Tibial nerve (tissue), 4 donors: ENCODE data around the gene MYRFL. TPM values are rescaled to one million over a fixed set of nuclear protein-coding genes. Genes with fewer than 3 reads are reported as not detected.

Experiments used
- DNase-seq, 2 donors: peaks; one replicate each; pipeline ENCODE4 v3.0.0-alpha.2; 2019; ENCODE audit warnings: low spot score in 2 of 2
- H3K27ac ChIP-seq, 4 donors: fragments of 200-600 bp; sonication (generic) in 3 of 4; one replicate each; pipeline ENCODE4 v1.5.1; 2017 to 2019; ENCODE audit warnings: mild to moderate bottlenecking in 1 of 4
- H3K27me3 ChIP-seq, 2 donors: fragments of 200-600 bp; sonication (generic) in 1 of 2; one replicate each; pipeline versions ENCODE4 v1.5.1 to v1.6.0; 2017 to 2019
- H3K36me3 ChIP-seq, 3 donors: fragments of 200-600 bp; sonication (generic); one replicate each; pipeline ENCODE4 v1.5.1; 2018 to 2019
- H3K4me1 ChIP-seq, 4 donors: fragments of 200-600 bp; sonication (generic) in 3 of 4; one replicate each; pipeline ENCODE4 v1.5.1; 2017 to 2019
- H3K4me3 ChIP-seq, 4 donors: fragments of 200-600 bp; sonication (generic) in 3 of 4; one replicate each; pipeline ENCODE4 v1.5.1; 2017 to 2019; ENCODE audit warnings: mild to moderate bottlenecking in 1 of 4, moderate library complexity in 1 of 4
- H3K9me3 ChIP-seq, 4 donors: fragments of 200-600 bp; sonication (generic) in 3 of 4; one replicate each; pipeline ENCODE4 v1.5.1; 2017 to 2019
- CTCF ChIP-seq, 5 experiments: fragments of 200-600 bp in 3 of 5; fragments of 450-650 bp in 2 of 5; sonication (generic) in 3 of 5; IDR thresholded peaks; one replicate each; pipeline ENCODE4 v1.5.1; 2016 to 2019; ENCODE audit warnings: antibody characterized with exemption in 5 of 5, mild to moderate bottlenecking in 3 of 5, moderate library complexity in 2 of 5
- EP300 ChIP-seq, 2 donors: sonication (generic); formaldehyde crosslinking; IDR thresholded peaks; one replicate each; pipeline ENCODE4 v1.6.1; 2017; ENCODE audit warnings: antibody characterized with exemption in 2 of 2, mild to moderate bottlenecking in 1 of 2
- POLR2A ChIP-seq, 2 donors: fragments of 450-650 bp; IDR thresholded peaks; one replicate each; pipeline ENCODE4 v1.6.1; 2017; ENCODE audit warnings: antibody characterized with exemption in 2 of 2, mild to moderate bottlenecking in 2 of 2, moderate library complexity in 2 of 2
- WGBS, 2 donors: methylation state at CpG; one replicate each; pipeline ENCODE4 v1.1.5; 2018; 5-methylcytosine and 5-hydroxymethylcytosine counted together
- total RNA-seq, 4 donors: library from RNA; depleted of rRNA; stranded (reverse); fragments of >200 nt; gene quantifications; one replicate each; pipeline ENCODE4 v1.1.0, GENCODE V29; 2016

MYRFL gene
- total RNA-seq, 4 donors from 2014 or later = 0.20 TPM; not detected in 3

GRCh38 chr12:69885658-69886057 lies 60.6 kb downstream of the MYRFL start:
- DNase-seq = no peak
- no peaks in the 10 kb centered on the region for H3K36me3 ChIP-seq
- no peaks in the 10 kb centered on the region for H3K27me3 ChIP-seq
- H3K9me3 ChIP-seq = no peaks in the 10 kb centered on the region
- H3K27ac ChIP-seq = no peak overlapping the region
- TF ChIP-seq POLR2A (IDR thresholded peaks at IDR 0.05) (no peak), CTCF (IDR thresholded peaks at IDR 0.05) (no peak), EP300 (IDR thresholded peaks at IDR 0.05) (no peak)
- no peak overlapping the region for H3K4me3 ChIP-seq
- H3K4me1 ChIP-seq = peaks cover 0 to 16% (median 3%) of the 10 kb centered on the region in 4 donors

GRCh38 chr12:69886109-69886508 lies 61.1 kb downstream of the MYRFL start:
- Histone ChIP-seq H3K27me3 (no peaks in the 10 kb centered on the region), H3K27ac (no peak overlapping the region), H3K4me3 (no peak overlapping the region), H3K36me3 (no peaks in the 10 kb centered on the region), H3K9me3 (no peaks in the 10 kb centered on the region), H3K4me1 (peaks cover 0 to 18% (median 4%) of the 10 kb centered on the region in 4 donors)
- no peak for DNase-seq
- WGBS, 2 donors = 66 to 71% methylated on average over 5 of the region's 5 CpGs
- TF ChIP-seq POLR2A (IDR thresholded peaks at IDR 0.05) (no peak), EP300 (IDR thresholded peaks at IDR 0.05) (no peak), CTCF (IDR thresholded peaks at IDR 0.05) (no peak)

GRCh38 chr12:69886715-69887114 lies 61.7 kb downstream of the MYRFL start:
- Histone ChIP-seq H3K27me3 (no peaks in the 10 kb centered on the region), H3K4me3 (no peak overlapping the region), H3K4me1 (peaks cover 0 to 18% (median 4%) of the 10 kb centered on the region in 4 donors), H3K27ac (no peak overlapping the region), H3K36me3 (no peaks in the 10 kb centered on the region), H3K9me3 (no peaks in the 10 kb centered on the region)
- WGBS, 2 donors = 100% methylated on average over 2 of the region's 2 CpGs
- DNase-seq = no peak
- TF ChIP-seq POLR2A (IDR thresholded peaks at IDR 0.05) (no peak), EP300 (IDR thresholded peaks at IDR 0.05) (no peak), CTCF (IDR thresholded peaks at IDR 0.05) (no peak)

GRCh38 chr12:69888901-69889300 lies 63.9 kb downstream of the MYRFL start:
- H3K36me3 ChIP-seq = no peaks in the 10 kb centered on the region
- H3K4me3 ChIP-seq = no peak overlapping the region
- TF ChIP-seq EP300 (IDR thresholded peaks at IDR 0.05) (no peak), CTCF (IDR thresholded peaks at IDR 0.05) (no peak), POLR2A (IDR thresholded peaks at IDR 0.05) (no peak)
- no peak overlapping the region for H3K27ac ChIP-seq
- no peaks in the 10 kb centered on the region for H3K27me3 ChIP-seq
- H3K4me1 ChIP-seq = peaks cover 0 to 18% (median 4%) of the 10 kb centered on the region in 4 donors
- WGBS, 2 donors = 83 to 92% methylated on average over 1 of the region's 1 CpG
- H3K9me3 ChIP-seq = no peaks in the 10 kb centered on the region
- no peak for DNase-seq

GRCh38 chr12:69894800-69895383 lies 69.9 kb downstream of the MYRFL start:
- H3K9me3 ChIP-seq = no peaks in the 10 kb centered on the region
- H3K36me3 ChIP-seq = no peaks in the 10 kb centered on the region
- WGBS, 2 donors = 91 to 93% methylated on average over 4 of the region's 4 CpGs
- H3K27ac ChIP-seq = no peak overlapping the region
- TF ChIP-seq EP300 (IDR thresholded peaks at IDR 0.05) = no peak
- no peak for TF ChIP-seq CTCF (IDR thresholded peaks at IDR 0.05)
- TF ChIP-seq POLR2A (IDR thresholded peaks at IDR 0.05) = no peak
- no peak for DNase-seq
- no peak overlapping the region for H3K4me3 ChIP-seq
- H3K4me1 ChIP-seq = peaks cover 0 to 8% (median 2%) of the 10 kb centered on the region in 4 donors
- no peaks in the 10 kb centered on the region for H3K27me3 ChIP-seq
